ENCODE data around the gene CCNY.

CCNY gene

DNA sequence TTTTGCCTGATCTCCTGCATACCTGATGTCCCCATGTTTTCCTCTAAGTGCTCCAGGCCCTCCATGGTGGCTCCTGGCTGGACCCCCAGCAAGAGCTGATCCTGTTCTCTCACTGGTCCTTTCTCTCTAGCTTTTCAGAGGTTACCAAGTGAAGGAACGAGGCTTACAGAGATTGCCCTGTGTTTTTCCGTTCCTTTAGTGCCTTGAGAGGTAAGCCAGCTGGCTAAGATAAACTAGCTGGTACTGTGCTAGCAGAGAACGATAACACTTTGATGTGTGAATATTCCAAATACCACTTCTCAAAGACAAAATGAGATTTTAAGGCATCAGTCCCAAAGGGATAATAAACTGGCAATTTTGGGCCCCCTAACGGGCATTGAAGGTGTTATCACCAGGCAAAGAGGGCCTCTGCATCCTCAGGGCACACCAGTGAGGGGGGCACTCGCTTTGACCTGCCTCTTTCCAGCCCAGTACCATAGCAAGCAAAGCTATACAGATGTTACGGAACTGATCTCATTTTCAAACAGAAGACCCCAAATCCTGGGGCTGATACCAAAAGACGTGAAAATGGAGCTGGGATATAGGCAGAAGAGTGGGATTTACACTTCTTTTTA, 8.4 kb upstream of the CCNY start:
- no peak overlapping the region for H3K27ac ChIP-seq
- no peaks in the 10 kb centered on the region for H4K20me1 ChIP-seq (ENCODE audit: insufficient read depth)
- H3K4me1 ChIP-seq (ENCODE audit: low read depth, poor library complexity, severe bottlenecking) = peaks cover 8% of the 10 kb centered on the region
- no peaks in the 10 kb centered on the region for H3K27me3 ChIP-seq (ENCODE audit: insufficient read depth, low read depth)
- H3K9ac ChIP-seq = no peak overlapping the region
- H2AFZ ChIP-seq (ENCODE audit: low read depth) = no peak overlapping the region
- no peaks in the 10 kb centered on the region for H3K36me3 ChIP-seq (ENCODE audit: insufficient read depth)
- TF ChIP-seq, protein P1, sequence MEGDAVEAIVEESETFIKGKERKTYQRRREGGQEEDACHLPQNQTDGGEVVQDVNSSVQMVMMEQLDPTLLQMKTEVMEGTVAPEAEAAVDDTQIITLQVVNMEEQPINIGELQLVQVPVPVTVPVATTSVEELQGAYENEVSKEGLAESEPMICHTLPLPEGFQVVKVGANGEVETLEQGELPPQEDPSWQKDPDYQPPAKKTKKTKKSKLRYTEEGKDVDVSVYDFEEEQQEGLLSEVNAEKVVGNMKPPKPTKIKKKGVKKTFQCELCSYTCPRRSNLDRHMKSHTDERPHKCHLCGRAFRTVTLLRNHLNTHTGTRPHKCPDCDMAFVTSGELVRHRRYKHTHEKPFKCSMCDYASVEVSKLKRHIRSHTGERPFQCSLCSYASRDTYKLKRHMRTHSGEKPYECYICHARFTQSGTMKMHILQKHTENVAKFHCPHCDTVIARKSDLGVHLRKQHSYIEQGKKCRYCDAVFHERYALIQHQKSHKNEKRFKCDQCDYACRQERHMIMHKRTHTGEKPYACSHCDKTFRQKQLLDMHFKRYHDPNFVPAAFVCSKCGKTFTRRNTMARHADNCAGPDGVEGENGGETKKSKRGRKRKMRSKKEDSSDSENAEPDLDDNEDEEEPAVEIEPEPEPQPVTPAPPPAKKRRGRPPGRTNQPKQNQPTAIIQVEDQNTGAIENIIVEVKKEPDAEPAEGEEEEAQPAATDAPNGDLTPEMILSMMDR (conservative IDR thresholded peaks at IDR 0.05; ENCODE audit: low read depth, low read length) = no peak
- H3K4me2 ChIP-seq = no peak overlapping the region
- H3K4me3 ChIP-seq (IDR thresholded peaks at IDR 0.05; ENCODE audit: insufficient read depth, low read depth, low read length) = no peak overlapping the region
- no peaks in the 10 kb centered on the region for H3K79me2 ChIP-seq (ENCODE audit: insufficient read depth, low read depth)

DNA sequence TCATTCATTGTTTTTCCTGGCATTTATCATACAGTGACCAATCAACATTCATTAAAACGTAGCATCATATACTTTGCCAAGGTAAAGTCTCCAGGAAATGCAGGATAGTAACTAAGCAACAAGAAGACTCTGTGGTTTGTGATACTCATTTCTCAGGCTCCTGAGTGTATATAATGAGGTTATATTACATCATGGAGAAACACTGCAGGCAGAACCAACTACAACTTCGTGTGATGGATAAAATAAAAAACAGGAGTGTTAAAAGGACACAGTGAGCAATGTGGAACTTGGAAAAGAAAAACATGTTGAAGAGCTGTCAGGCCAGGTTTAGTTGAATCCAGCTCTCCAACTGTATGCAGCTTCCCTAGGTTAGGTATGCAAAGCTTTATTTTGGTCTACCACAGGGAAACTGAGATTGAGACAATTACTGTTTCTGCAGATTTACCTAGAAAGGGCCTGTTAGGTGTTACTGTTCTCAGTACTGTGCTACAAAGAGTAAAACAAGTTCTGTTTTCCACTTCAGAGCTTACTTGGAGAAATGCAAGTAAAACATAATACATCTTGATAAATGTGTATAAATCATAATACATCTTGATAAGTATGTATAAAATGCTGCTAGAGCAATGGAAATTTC, 7.8 kb upstream of the CCNY start:
- no peak overlapping the region for H2AFZ ChIP-seq (ENCODE audit: low read depth)
- H3K79me2 ChIP-seq (ENCODE audit: insufficient read depth, low read depth) = no peaks in the 10 kb centered on the region
- no peak overlapping the region for H3K9ac ChIP-seq
- no peak overlapping the region for H3K4me2 ChIP-seq
- peaks cover 8% of the 10 kb centered on the region for H3K4me1 ChIP-seq (ENCODE audit: low read depth, poor library complexity, severe bottlenecking)
- H4K20me1 ChIP-seq (ENCODE audit: insufficient read depth) = no peaks in the 10 kb centered on the region
- H3K36me3 ChIP-seq (ENCODE audit: insufficient read depth) = no peaks in the 10 kb centered on the region
- no peaks in the 10 kb centered on the region for H3K27me3 ChIP-seq (ENCODE audit: insufficient read depth, low read depth)
- H3K27ac ChIP-seq = no peak overlapping the region
- no peak overlapping the region for H3K4me3 ChIP-seq (IDR thresholded peaks at IDR 0.05; ENCODE audit: insufficient read depth, low read depth, low read length)
- TF ChIP-seq, protein P1 (conservative IDR thresholded peaks at IDR 0.05; ENCODE audit: low read depth, low read length) = no peak

DNA sequence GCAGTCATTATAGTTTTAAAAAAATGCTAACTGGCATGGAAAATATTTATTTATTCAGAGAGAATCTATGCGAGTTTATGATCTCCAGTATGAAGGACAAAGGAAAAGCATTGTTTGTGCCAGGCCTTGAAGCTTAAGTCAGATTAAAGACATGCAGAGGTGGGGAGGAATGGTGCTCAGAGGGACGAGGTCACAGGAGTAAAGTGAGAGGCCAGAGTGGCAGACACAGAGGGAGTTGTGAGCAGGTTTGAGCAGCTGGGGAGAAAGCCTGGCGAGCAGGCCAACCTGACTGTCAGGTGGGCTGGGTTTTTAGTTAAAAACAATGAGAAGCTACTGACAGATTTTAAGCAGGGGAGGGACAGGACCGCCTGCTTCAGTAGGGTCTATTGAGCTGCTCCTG, 6.8 kb upstream of the CCNY start:
- no peak overlapping the region for H3K27ac ChIP-seq
- no peak overlapping the region for H3K4me3 ChIP-seq (IDR thresholded peaks at IDR 0.05; ENCODE audit: insufficient read depth, low read depth, low read length)
- no peak overlapping the region for H2AFZ ChIP-seq (ENCODE audit: low read depth)
- no peaks in the 10 kb centered on the region for H3K27me3 ChIP-seq (ENCODE audit: insufficient read depth, low read depth)
- no peak overlapping the region for H3K4me2 ChIP-seq
- TF ChIP-seq, protein P1 (conservative IDR thresholded peaks at IDR 0.05; ENCODE audit: low read depth, low read length) = no peak
- no peaks in the 10 kb centered on the region for H3K36me3 ChIP-seq (ENCODE audit: insufficient read depth)
- no peak overlapping the region for H3K9ac ChIP-seq
- peaks cover 2% of the 10 kb centered on the region for H3K79me2 ChIP-seq (ENCODE audit: insufficient read depth, low read depth)
- H3K4me1 ChIP-seq (ENCODE audit: low read depth, poor library complexity, severe bottlenecking) = peaks cover 8% of the 10 kb centered on the region
- H4K20me1 ChIP-seq (ENCODE audit: insufficient read depth) = no peaks in the 10 kb centered on the region

DNA sequence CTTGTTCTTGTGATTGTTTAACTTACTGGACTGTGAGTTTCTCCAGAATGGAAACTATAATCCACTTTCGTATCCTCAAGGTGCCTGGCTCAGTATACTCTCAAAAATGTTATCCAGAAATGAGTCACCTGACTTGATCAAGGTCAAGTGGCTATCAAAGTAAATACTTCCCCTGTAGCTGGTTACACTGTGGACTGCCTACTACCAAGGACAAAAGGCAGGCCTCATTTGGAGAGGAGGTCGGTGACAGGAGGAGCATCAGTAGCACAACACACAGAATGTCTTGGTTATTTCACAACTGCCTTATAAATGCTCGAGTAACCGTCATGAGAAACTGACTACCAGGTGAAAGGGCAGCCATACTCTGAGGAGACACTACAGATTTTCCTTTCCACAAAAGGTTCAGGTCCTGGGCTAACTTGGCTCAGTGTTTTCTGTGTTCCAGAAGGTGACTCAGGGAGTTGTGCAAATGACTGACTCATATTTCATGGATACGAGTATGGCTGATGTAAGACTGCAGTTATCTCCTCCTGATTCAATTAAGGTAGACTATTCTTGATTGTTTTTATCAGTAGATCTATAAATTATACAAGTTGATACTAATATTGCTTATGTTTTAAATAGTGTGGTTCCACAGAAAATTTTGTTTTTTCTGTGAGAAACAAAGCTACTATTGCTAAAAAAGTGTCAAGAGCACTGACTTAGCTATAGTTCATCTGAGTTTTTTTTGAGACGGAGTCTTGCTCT, 4.2 kb upstream of the CCNY start:
- Histone ChIP-seq H4K20me1 (ENCODE audit: insufficient read depth) (no peaks in the 10 kb centered on the region), H3K27ac (no peak overlapping the region), H3K27me3 (ENCODE audit: insufficient read depth, low read depth) (no peaks in the 10 kb centered on the region), H3K4me3 (IDR thresholded peaks at IDR 0.05; ENCODE audit: insufficient read depth, low read depth, low read length) (no peak overlapping the region), H3K9ac (no peak overlapping the region), H3K36me3 (ENCODE audit: insufficient read depth) (no peaks in the 10 kb centered on the region), H2AFZ (ENCODE audit: low read depth) (no peak overlapping the region), H3K4me2 (no peak overlapping the region), H3K79me2 (ENCODE audit: insufficient read depth, low read depth) (peaks cover 15% of the 10 kb centered on the region), H3K4me1 (ENCODE audit: low read depth, poor library complexity, severe bottlenecking) (peaks cover 15% of the 10 kb centered on the region)
- TF ChIP-seq, protein P1 (conservative IDR thresholded peaks at IDR 0.05; ENCODE audit: low read depth, low read length) = no peak

Measured in KMS-11 (cell line).